Activated T-helper 9 cell treated with anti-CD3 and anti-CD28 coated beads, Interleukin-2, amount 50 U/mL, for 16 hours (primary cell): ENCODE data around the gene SLC6A16.
"Not testable (repeated sequence)": the region's sequence is repeated elsewhere in the genome, so short reads cannot be mapped to it uniquely, and the experiment has no call there.

Experiments
- DNase-seq: peaks from one replicate; pipeline ENCODE4 v3.0.0-alpha.2; 2020; ENCODE audit warnings: low read depth

The SLC6A16 gene

DNA sequence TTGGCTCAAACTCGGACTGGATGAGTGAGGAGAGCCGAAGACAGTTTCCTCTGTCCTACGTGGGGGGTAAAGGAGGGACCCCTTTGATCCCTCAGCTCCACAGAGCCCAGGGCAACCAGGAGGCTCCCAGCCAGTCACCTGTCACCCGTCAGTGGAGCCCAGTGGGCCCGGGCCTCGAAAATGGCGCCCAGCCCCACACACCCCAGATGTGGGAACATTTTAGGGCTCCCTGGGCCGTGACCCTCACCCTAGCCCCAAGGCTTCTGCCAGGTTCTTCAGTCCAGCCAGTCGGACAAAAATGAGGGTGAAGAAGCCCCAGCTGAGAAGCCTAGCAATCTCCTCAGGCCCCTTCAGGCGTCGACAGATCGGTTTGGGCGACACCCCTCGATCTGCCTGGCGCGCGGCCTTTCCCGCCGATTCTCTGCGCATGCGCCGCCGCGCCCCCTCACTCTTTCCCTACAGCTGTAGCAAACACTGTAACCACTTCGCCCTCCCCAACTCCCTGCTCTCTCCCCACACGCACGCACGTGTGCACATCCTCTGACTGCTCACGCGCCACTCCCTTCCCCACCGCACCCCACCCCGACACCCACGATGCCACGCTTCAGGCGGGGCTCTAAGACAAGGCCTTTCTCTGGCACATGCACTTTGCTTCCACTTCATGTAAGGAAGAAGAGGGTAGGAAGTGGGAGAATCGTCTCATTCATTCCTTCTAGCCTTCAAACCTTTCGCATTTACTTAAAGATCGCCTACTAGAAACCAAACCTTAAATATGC is at the start of gene SLC6A16:
Gene SLC6A16 (minus strand): TSS at position 391 of the 776 bp plus-strand sequence. CDS start 13,844 bp downstream, outside the sequence.
- no peak for DNase-seq

DNA sequence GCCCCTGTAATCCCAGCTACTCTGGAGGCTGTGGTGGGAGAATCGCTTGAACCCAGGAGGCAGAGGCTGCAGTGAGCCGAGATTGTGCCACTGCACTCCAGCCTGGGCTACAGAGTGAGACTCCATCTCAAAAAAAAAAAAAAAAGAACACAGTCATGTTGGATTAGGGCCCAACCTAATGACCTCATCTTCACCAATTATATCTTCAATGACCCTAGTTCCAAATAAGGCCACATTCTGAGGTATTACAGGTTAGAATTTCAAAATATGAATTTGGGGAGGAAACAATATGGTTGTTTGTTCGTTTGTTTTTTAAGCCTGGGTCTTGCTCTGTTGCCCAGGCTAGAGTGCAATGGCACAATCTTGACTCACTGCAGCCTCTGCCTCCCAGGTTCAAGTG is 48.2 kb upstream of the SLC6A16 start:
- DNase-seq: not testable (repeated sequence)

GRCh38 chr19:49371184-49371583 is 46.2 kb upstream of the SLC6A16 start:
- DNase-seq: no peak

- no peak for DNase-seq
These were observed 43.8 kb upstream of the SLC6A16 start for GRCh38 chr19:49368711-49369358.

DNA sequence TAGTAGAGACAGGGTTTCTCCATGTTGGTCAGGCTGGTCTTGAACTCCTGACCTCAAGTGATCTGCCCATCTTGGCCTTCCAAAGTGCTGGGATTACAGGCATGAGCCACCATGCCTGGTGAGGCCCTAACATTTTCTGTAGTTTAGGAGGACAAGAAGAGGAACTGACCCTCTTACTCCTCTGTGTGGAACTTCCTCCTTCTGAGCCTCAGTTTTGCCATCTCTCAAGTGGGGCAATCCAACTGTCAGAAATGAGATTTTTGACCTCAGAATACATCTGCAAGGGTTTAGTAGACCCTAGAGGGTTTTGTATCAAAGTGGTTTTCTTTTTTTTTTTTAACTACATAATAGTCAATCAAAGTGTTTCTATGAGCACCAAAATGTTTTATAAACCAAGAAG is 41.1 kb upstream of the SLC6A16 start:
- no peak for DNase-seq

DNA sequence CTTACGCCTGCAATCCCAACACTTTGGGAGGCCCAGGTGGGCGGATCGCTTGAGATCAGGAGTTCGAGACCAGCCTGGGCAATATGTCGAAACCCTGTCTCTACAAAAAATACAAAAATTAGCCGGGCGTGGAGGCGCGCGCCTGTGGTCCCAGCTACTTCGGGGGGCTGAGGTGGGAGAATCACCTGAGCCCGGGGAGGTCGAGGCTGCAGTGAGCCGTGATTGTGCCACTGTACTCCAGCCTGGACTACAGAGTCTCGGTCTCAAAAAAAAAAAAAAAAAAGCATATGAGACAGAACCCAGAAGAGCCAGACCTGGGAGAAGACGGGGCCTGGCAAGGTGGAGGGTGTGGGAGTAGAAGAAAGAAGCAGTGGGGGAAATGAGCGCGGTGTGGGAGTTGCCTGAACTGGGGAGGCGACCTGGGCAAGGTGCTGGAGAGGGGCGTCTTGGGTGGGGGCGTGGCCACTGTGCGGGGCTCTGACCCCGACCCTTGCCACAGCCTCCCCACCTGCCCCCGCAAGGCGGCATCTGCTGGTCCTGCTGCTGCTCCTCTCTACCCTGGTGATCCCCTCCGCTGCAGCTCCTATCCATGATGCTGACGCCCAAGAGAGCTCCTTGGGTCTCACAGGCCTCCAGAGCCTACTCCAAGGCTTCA is 39.2 kb upstream of the SLC6A16 start:
- DNase-seq: no peak

DNA sequence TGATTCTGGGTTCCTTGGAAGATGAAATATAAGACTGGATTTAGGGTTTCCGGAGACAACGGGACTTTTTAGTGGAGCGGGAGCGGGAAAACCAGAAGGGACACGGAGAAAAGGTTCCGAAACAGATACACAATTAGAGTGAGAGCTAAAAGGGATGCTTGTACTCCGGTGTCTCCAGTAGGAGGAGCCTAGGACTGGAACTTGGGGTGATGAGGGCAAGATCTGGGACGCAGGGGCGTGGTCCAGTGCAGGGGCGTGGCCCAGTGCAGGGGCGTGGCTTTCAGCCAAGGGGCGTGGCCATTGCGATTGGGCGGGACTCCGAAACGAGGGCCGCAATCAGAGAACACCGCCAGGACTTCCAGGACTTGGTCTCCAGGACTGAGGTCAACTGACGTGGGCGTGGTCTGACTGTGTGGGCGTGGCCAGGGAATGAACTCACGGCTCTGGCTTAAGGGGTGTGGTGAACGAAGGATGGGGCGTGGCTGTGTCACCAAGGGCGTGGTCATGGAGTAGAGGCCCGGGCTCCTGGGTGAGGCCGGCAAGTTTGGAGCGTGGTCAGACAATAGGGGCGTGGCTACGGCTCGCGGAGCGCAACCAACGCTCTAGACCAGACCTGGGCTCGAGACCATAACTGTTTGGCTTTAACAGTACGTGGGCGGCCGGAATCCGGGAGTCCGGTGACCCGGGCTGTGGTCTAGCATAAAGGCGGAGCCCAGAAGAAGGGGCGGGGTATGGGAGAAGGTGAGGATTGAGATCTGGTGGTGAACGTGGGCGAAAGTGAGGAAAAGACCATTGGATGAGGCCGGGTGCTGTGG is 38.5 kb upstream of the SLC6A16 start, which contains the start of gene DKKL1:
Gene DKKL1 (plus strand): TSS at position 610 of the 815 bp plus-strand sequence. CDS start 122 bp downstream, at position 732.
- DNase-seq: peak; percentile 47

DNA sequence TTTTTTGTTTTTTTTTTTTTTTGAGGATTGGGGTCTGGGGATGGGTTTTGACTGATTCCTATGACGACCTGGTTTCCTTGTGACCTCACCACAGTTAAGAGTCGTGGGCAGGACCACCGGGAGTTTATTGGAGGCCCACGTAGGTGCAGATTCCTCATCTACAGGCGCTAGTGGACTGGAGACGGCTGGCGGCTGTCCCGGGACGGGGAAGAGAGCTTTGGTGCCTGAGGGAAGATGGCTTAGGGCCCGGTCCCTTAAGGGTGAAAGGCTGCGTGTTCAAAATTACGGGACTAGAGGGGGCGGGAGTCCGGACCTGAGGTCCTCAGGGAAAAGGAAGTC is 37.9 kb upstream of the SLC6A16 start:
- no peak for DNase-seq

- DNase-seq: no peak
These were observed 37.3 kb upstream of the SLC6A16 start, which contains the start of gene TEAD2 for GRCh38 chr19:49362048-49362928. TEAD2 (minus strand) TSS chr19:49362416; CDS start chr19:49360075, 2,341 bp downstream.

GRCh38 chr19:49361438-49362047 is 36.6 kb upstream of the SLC6A16 start:
- DNase-seq: no peak

GRCh38 chr19:49359851-49360820 is 35.1 kb upstream of the SLC6A16 start:
- no peak for DNase-seq

- no peak for DNase-seq
These were observed 32.2 kb upstream of the SLC6A16 start for GRCh38 chr19:49357186-49357585.

GRCh38 chr19:49356382-49356781 is 31.4 kb upstream of the SLC6A16 start:
- DNase-seq: no peak

GRCh38 chr19:49355909-49356353 is 30.9 kb upstream of the SLC6A16 start:
- no peak for DNase-seq

- DNase-seq: no peak
These were observed 24.6 kb upstream of the SLC6A16 start for GRCh38 chr19:49349567-49349966.

GRCh38 chr19:49348305-49349189 is 23.6 kb upstream of the SLC6A16 start:
- DNase-seq: no peak

DNA sequence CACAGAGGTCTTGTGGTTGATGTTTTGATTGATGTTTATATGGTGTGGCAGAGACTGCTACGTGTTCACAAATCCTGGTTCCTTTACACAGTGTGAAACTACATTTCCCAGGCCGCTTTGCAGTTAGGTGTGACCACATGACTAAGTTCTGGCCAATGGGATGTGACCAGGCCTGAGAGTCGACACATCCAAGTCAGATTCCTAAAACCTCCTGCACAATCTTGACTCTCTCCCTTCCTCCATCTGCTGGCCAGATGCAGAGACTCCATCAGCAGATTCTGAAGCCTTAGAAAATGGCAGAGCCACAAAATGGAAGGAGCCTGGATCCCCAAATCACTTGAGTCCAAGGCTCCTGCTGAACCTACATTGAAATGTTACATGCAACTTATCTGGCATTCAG is 22.8 kb upstream of the SLC6A16 start:
- DNase-seq: no peak

DNA sequence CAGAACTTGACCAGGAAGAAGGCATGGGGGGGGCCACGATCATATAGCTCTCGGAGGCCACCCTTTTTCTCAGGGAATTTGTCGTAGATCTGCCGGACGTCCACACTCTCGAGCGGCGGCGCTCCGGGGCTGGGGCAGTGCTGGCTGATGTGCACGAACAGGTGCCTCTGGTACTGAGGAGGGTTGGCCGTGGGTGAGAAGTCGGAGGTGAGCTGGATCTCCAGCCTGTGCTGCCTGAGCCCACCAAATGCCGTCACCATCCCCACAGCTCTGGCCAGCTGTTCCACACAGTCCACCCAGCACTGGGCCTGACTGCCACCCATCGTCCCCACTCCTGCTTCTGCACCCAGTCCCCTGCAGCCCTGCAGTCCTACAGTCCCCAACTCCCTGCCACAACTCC is 22.2 kb upstream of the SLC6A16 start:
- DNase-seq: no peak
